GM12878 (cell line): ENCODE results near the gene NISCH. TPM values are rescaled to one million over a fixed set of nuclear protein-coding genes. Genes with fewer than 3 reads are reported as not detected.

ENCODE experiments used
- ATAC-seq: fragments of 200-7000 bp; cut with Tn5 transposase; 3 replicates; pipeline ENCODE4 v1.9.1; 2020; ENCODE audit warnings: mild to moderate bottlenecking, moderate library complexity
- BruUV-seq: library from RNA; stranded (reverse); fragments of 400-500 nt; replicated peaks from 2 replicates; lab custom pipeline; 2021; lab: Mats Ljungman, UMichigan
- CTCF ChIA-PET: fragments of 300-600 bp; sonication (Branson Sonifier 250); formaldehyde crosslinking; extraction: SDS; loops from one replicate; lab custom pipeline; 2021; ENCODE audit warnings: inconsistent platforms; lab: Yijun Ruan, JAX
- POLR2A ChIA-PET: fragments of 350-600 bp; formaldehyde crosslinking; extraction: SDS; loops from one replicate; lab custom pipeline; 2021; ENCODE audit warnings: inconsistent platforms; lab: Charles Lee
- RAD21 ChIA-PET: fragments of 300-600 bp; sonication (Branson Sonifier 250); formaldehyde crosslinking; loops from one replicate; lab custom pipeline; 2023; ENCODE audit warnings: antibody characterized with exemption; ENCODE audit not compliant: unreplicated experiment; lab: Charles Lee
- SMC1A ChIA-PET: fragments of 300-600 bp; sonication (Branson Sonifier 250); formaldehyde crosslinking; loops from one replicate; lab custom pipeline; 2023; ENCODE audit not compliant: unreplicated experiment, uncharacterized antibody; lab: Charles Lee
- DNase-seq: peaks from one replicate; pipeline ENCODE4 v3.0.0-alpha.2; 2011; ENCODE audit warnings: low read depth, low spot score
- FAIRE-seq: peaks from 3 replicates; lab custom pipeline; 2011; peaks lifted over from hg19 to GRCh38; lab: Jason Lieb, UNC
- H2AFZ ChIP-seq: 2 replicates; pipeline ENCODE4 v1.6.0; 2011; ENCODE audit warnings: low read depth, low read length, control low read depth; ENCODE audit not compliant: control insufficient read depth
- H3K27ac ChIP-seq: 2 replicates; pipeline ENCODE4 v1.5.1; 2011; ENCODE audit warnings: control low read depth; ENCODE audit not compliant: control insufficient read depth, insufficient read depth
- H3K27me3 ChIP-seq, 2 experiments: replicated peaks in 1 of 2; 2 replicates each; pipeline versions ENCODE4 v1.6.0 to v1.6.1; 2011; ENCODE audit warnings: low read length in 1 of 2; ENCODE audit not compliant: control insufficient read depth in 2 of 2, insufficient read depth in 2 of 2
- H3K36me3 ChIP-seq, 2 experiments: 2 replicates each; pipeline ENCODE4 v1.5.1; 2011; ENCODE audit warnings: low read length in 1 of 2; ENCODE audit not compliant: control insufficient read depth in 2 of 2, insufficient read depth in 2 of 2
- H3K4me1 ChIP-seq: 2 replicates; pipeline ENCODE4 v1.6.1; 2011; ENCODE audit warnings: mild to moderate bottlenecking, low read length, moderate library complexity, mixed read lengths; ENCODE audit not compliant: control insufficient read depth, insufficient read depth
- H3K4me2 ChIP-seq: 2 replicates; pipeline ENCODE4 v1.6.0; 2011; ENCODE audit warnings: control low read depth; ENCODE audit not compliant: control insufficient read depth, insufficient read depth
- H3K4me3 ChIP-seq: fragments of 200-600 bp; sonication (generic); 2 replicates; pipeline ENCODE4 v1.5.1; 2016
- H3K79me2 ChIP-seq: 2 replicates; pipeline ENCODE4 v1.6.0; 2011; ENCODE audit warnings: low read length; ENCODE audit not compliant: control insufficient read depth, insufficient read depth
- H3K9ac ChIP-seq: 2 replicates; pipeline ENCODE4 v1.8.0; 2011; ENCODE audit warnings: low read length, control low read depth, mixed read lengths; ENCODE audit not compliant: control insufficient read depth, insufficient read depth
- H3K9me3 ChIP-seq: replicated peaks from 3 replicates; pipeline ENCODE4 v1.5.1; 2011; ENCODE audit warnings: mild to moderate bottlenecking, low read length; ENCODE audit not compliant: control insufficient read depth, insufficient read depth
- H4K20me1 ChIP-seq: 2 replicates; pipeline ENCODE4 v1.6.0; 2011; ENCODE audit not compliant: control insufficient read depth, insufficient read depth
- ELK1 ChIP-seq: IDR thresholded peaks from 2 replicates; pipeline ENCODE4 v1.6.1; 2012; ENCODE audit warnings: low read depth, low read length, improper control_type of control experiment
- IKZF2 ChIP-seq, 2 experiments: fragments of 450-650 bp; IDR thresholded peaks; 2 replicates each; pipeline ENCODE4 v1.6.1; 2017; ENCODE audit warnings: mild to moderate bottlenecking in 2 of 2, moderate library complexity in 2 of 2
- KDM1A ChIP-seq: fragments of 200-600 bp; sonication (generic); IDR thresholded peaks from 2 replicates; pipeline ENCODE4 v1.6.1; 2016; ENCODE audit warnings: borderline replicate concordance
- NR2F1 ChIP-seq: fragments of 450-650 bp; conservative IDR thresholded peaks from 2 replicates; pipeline ENCODE4 v1.6.1; 2017; ENCODE audit warnings: mild to moderate bottlenecking
- SKIL ChIP-seq: fragments of 450-650 bp; IDR thresholded peaks from 2 replicates; pipeline ENCODE4 v1.6.1; 2017; ENCODE audit warnings: mild to moderate bottlenecking, low read depth, inconsistent platforms; ENCODE audit not compliant: poor library complexity, severe bottlenecking
- ZBTB11 ChIP-seq: fragments of 450-650 bp; formaldehyde crosslinking; IDR thresholded peaks from 2 replicates; pipeline ENCODE4 v1.5.0; 2022; ENCODE audit warnings: mild to moderate bottlenecking, missing genetic modification characterization
- WGBS: methylation state at CpG from one replicate; pipeline ENCODE4 v1.1.6; 2016; ENCODE audit warnings: low lambda C conversion rate; ENCODE audit not compliant: insufficient replicate concordance, insufficient coverage; ENCODE audit errors: missing lambda C conversion rate; 5-methylcytosine and 5-hydroxymethylcytosine counted together
- in situ Hi-C: fragments of 300-500 bp; cut with MboI; formaldehyde crosslinking; loops from 9 replicates; pipeline ENCODE4 v1.14.3; 2018; ENCODE audit warnings: mixed read lengths
- intact Hi-C: fragments of 100-400 bp; cut with micrococcal nuclease; formaldehyde crosslinking; loops from one replicate; pipeline ENCODE4 v1.14.2; 2022; ENCODE audit not compliant: unreplicated experiment
- polyA plus RNA-seq, 11 experiments: library from polyadenylated mRNA; depleted of rRNA in 4 of 11; unstranded in 6 of 11; stranded (reverse) in 5 of 11; fragments of >200 nt; fragmentation: Nextera tagmentation in 4 of 11; fragmentation: Illumina TruSeq in 1 of 11; extraction: Ambion mirVana in 4 of 11; extraction: Trizol in 1 of 11; gene quantifications; 1 replicate in 1 of 11; 2 replicates in 10 of 11; pipeline versions ENCODE4 v1.2.1 to v1.2.3, GENCODE V29; 2011 to 2016; ENCODE audit warnings: inconsistent platforms in 2 of 11, missing spikeins in 2 of 11, low read depth in 1 of 11
- total RNA-seq, 4 experiments: library from RNA; depleted of rRNA in 3 of 4; stranded (reverse); fragments of >200 nt in 3 of 4; fragmentation: Illumina TruSeq in 1 of 4; extraction: Trizol in 1 of 4; gene quantifications; 2 replicates each; pipeline versions ENCODE4 v1.2.1 to v1.2.3, GENCODE V29; 2013 to 2021

NISCH gene
- total and polyA plus RNA-seq, 10 of the 15 experiments (the other 5 are each of a cell fraction or from before 2014, with no cell fraction given): 0.76 to 52.5 (median 24.6) TPM

GRCh38 chr3:52434491-52435115 lies 20.8 kb upstream of the NISCH start:
- ChIA-PET SMC1A (interaction anchor here (0.7 to 1.2 kb wide), 2 partner anchors 11 to 13 kb away, joined by 3 read pairs; no protein-coding TSS in a partner anchor), POLR2A (no interaction called here)
- no peak overlapping the region for H2AFZ ChIP-seq
- no peaks in the 10 kb centered on the region for H3K9me3 ChIP-seq
- H3K4me3 ChIP-seq: no peak overlapping the region
- no peak overlapping the region for H3K27ac ChIP-seq
- in situ Hi-C loops: no loop called here
- no peaks in the 10 kb centered on the region for H3K36me3 ChIP-seq
- no peak overlapping the region for H3K4me2 ChIP-seq
- H3K4me1 ChIP-seq: no peaks in the 10 kb centered on the region
- no peak for TF ChIP-seq ELK1
- no peak for TF ChIP-seq NR2F1
- TF ChIP-seq SKIL: no peak
- no peak for TF ChIP-seq IKZF2 (IDR thresholded peaks at IDR 0.05)
- TF ChIP-seq KDM1A: no peak
- no peak for TF ChIP-seq ZBTB11 (CRISPR knock-in tag)
- TF ChIP-seq, all 136 proteins: peak for 0
- ATAC-seq: no peak
- CTCF ChIA-PET: interaction anchor here (1.1 to 4.2 kb wide), 3 partner anchors 12 to 994 kb away, joined by 3 to 35 read pairs (median 5); partner anchors contain the start of gene SEMA3G
- H3K79me2 ChIP-seq: no peaks in the 10 kb centered on the region
- no peak overlapping the region for H3K9ac ChIP-seq
- no TSS peak for BruUV-seq
- no peak for DNase-seq
- RAD21 ChIA-PET: no interaction called here
- no peak for FAIRE-seq
- WGBS: 48% methylated on average over 7 of the region's 9 CpGs
- H3K27me3 ChIP-seq: no peaks in the 10 kb centered on the region
- intact Hi-C loops: no loop called here
- no peaks in the 10 kb centered on the region for H4K20me1 ChIP-seq
